Body of pancreas (tissue), 4 donors: ENCODE results near the gene CLEC3B.

Experiments used
- CTCF ChIP-seq, 7 experiments: fragments of 450-650 bp in 4 of 7; fragments of 200-600 bp in 3 of 7; sonication (generic) in 3 of 7; IDR thresholded peaks; one replicate each; pipeline ENCODE4 v1.5.1; 2016 to 2019; ENCODE audit warnings: antibody characterized with exemption in 7 of 7
- POLR2A ChIP-seq, 3 donors: fragments of 450-650 bp; IDR thresholded peaks; one replicate each; pipeline ENCODE4 v1.6.1; 2016; ENCODE audit warnings: antibody characterized with exemption in 3 of 3, mild to moderate bottlenecking in 2 of 3

GRCh38 chr3:45079715-45080114 is 53.6 kb downstream of the CLEC3B start:
- TF ChIP-seq CTCF (IDR thresholded peaks at IDR 0.05) (no peak), POLR2A (IDR thresholded peaks at IDR 0.05) (no peak)
